SK-N-SH treated with all-trans-retinoic acid at 6 μM for 48 hours (cell line): ENCODE data around the gene GNA14.
A peak's percentile ranks its signal among the peaks of the same experiment; 100 is the strongest.
"Not testable (repeated sequence)": the region's sequence is repeated elsewhere in the genome, so short reads cannot be mapped to it uniquely, and the experiment has no call there.

Experiments
- ATAC-seq: fragments of 200-7000 bp; cut with Tn5 transposase; 3 replicates; pipeline ENCODE4 v1.9.1; 2020; ENCODE audit warnings: mild to moderate bottlenecking, moderate library complexity
- ARNTL ChIP-seq: fragments of 450-650 bp; formaldehyde crosslinking; IDR thresholded peaks from 2 replicates; pipeline ENCODE4 v1.5.0; 2020; ENCODE audit warnings: low read depth, mild to moderate bottlenecking, moderate library complexity, borderline replicate concordance
- BACH2 ChIP-seq: fragments of 250-450 bp; sonication (Bioruptor Pico); IDR thresholded peaks from 2 replicates; pipeline ENCODE4 v1.9.0; 2021; ENCODE audit warnings: mild to moderate bottlenecking, borderline replicate concordance
- CREB5 ChIP-seq: fragments of 250-450 bp; sonication (Bioruptor Pico); IDR thresholded peaks from 2 replicates; pipeline ENCODE4 v1.5.1; 2020; ENCODE audit warnings: low read depth, mild to moderate bottlenecking, moderate library complexity
- CSDC2 ChIP-seq: fragments of 250-450 bp; sonication (Bioruptor Pico); IDR thresholded peaks from 2 replicates; pipeline ENCODE4 v1.5.0; 2020; ENCODE audit warnings: mild to moderate bottlenecking, moderate library complexity
- CSRNP3 ChIP-seq: fragments of 250-450 bp; sonication (Bioruptor Pico); IDR thresholded peaks from 2 replicates; pipeline ENCODE4 v1.5.1; 2021; ENCODE audit warnings: mild to moderate bottlenecking, moderate library complexity
- ESRRG ChIP-seq: fragments of 250-450 bp; sonication (Bioruptor Pico); IDR thresholded peaks from 2 replicates; pipeline ENCODE4 v1.6.1; 2021; ENCODE audit warnings: mild to moderate bottlenecking
- GLIS3 ChIP-seq: fragments of 250-450 bp; sonication (Bioruptor Pico); IDR thresholded peaks from 2 replicates; pipeline ENCODE4 v1.5.0; 2020; ENCODE audit warnings: mild to moderate bottlenecking, moderate library complexity
- ISL1 ChIP-seq: fragments of 250-450 bp; sonication (Bioruptor Pico); IDR thresholded peaks from 2 replicates; pipeline ENCODE4 v2.1.2; 2022; ENCODE audit warnings: mild to moderate bottlenecking, moderate library complexity
- OSR1 ChIP-seq: fragments of 250-450 bp; sonication (Bioruptor Pico); IDR thresholded peaks from 2 replicates; pipeline ENCODE4 v1.8.0; 2022; ENCODE audit warnings: moderate library complexity, mild to moderate bottlenecking, inconsistent platforms
- PATZ1 ChIP-seq: fragments of 250-450 bp; sonication (Bioruptor Pico); IDR thresholded peaks from 2 replicates; pipeline ENCODE4 v1.8.0; 2020; ENCODE audit warnings: mild to moderate bottlenecking, moderate library complexity, borderline replicate concordance
- PPARA ChIP-seq: fragments of 250-450 bp; sonication (Bioruptor Pico); IDR thresholded peaks from 2 replicates; pipeline ENCODE4 v1.5.0; 2020; ENCODE audit warnings: mild to moderate bottlenecking, borderline replicate concordance
- RARB ChIP-seq: fragments of 250-450 bp; sonication (Bioruptor Pico); IDR thresholded peaks from 2 replicates; pipeline ENCODE4 v1.8.0; 2021; ENCODE audit warnings: mild to moderate bottlenecking, moderate library complexity
- SNAI2 ChIP-seq: fragments of 250-450 bp; sonication (Bioruptor Pico); IDR thresholded peaks from 2 replicates; pipeline ENCODE4 v1.5.0; 2020; ENCODE audit warnings: mild to moderate bottlenecking, moderate library complexity
- TCF4 ChIP-seq: fragments of 250-450 bp; sonication (Bioruptor Pico); IDR thresholded peaks from 2 replicates; pipeline ENCODE4 v1.8.0; 2021; ENCODE audit warnings: mild to moderate bottlenecking, moderate library complexity, borderline replicate concordance
- TOX ChIP-seq: fragments of 250-450 bp; sonication (Bioruptor Pico); IDR thresholded peaks from 2 replicates; pipeline ENCODE4 v1.8.0; 2021; ENCODE audit warnings: mild to moderate bottlenecking, moderate library complexity, borderline replicate concordance
- ZC3H10 ChIP-seq: fragments of 250-450 bp; sonication (Bioruptor Pico); IDR thresholded peaks from 2 replicates; pipeline ENCODE4 v1.5.1; 2021; ENCODE audit warnings: mild to moderate bottlenecking, moderate library complexity
- ZFP30 ChIP-seq: fragments of 450-650 bp; formaldehyde crosslinking; IDR thresholded peaks from 2 replicates; pipeline ENCODE4 v1.5.0; 2022; ENCODE audit warnings: mild to moderate bottlenecking, moderate library complexity
- ZNF565 ChIP-seq: fragments of 450-650 bp; formaldehyde crosslinking; conservative IDR thresholded peaks from 2 replicates; pipeline ENCODE4 v1.5.0; 2020; ENCODE audit warnings: low read depth, mild to moderate bottlenecking, moderate library complexity
- ZNF70 ChIP-seq: fragments of 450-650 bp; formaldehyde crosslinking; IDR thresholded peaks from 2 replicates; pipeline ENCODE4 v1.5.0; 2020; ENCODE audit warnings: mild to moderate bottlenecking, moderate library complexity
- ZNF8 ChIP-seq: fragments of 450-650 bp; formaldehyde crosslinking; IDR thresholded peaks from 2 replicates; pipeline ENCODE4 v1.5.0; 2020; ENCODE audit warnings: mild to moderate bottlenecking, moderate library complexity

The GNA14 gene

GRCh38 chr9:77632652-77633051, 15.5 kb downstream of the GNA14 start:
- no peak for ATAC-seq
- TF ChIP-seq CSRNP3 (no peak), TOX (CRISPR knock-in tag) (no peak), ZFP30 (CRISPR knock-in tag) (no peak), OSR1 (CRISPR knock-in tag) (no peak), PPARA (CRISPR knock-in tag) (no peak), ESRRG (no peak), RARB (CRISPR knock-in tag) (no peak), PATZ1 (CRISPR knock-in tag) (no peak), ZNF8 (CRISPR knock-in tag) (no peak), SNAI2 (CRISPR knock-in tag) (no peak), ISL1 (CRISPR knock-in tag) (no peak), ZC3H10 (no peak), TCF4 (CRISPR knock-in tag) (no peak), BACH2 (no peak), ARNTL (no peak), ZNF70 (CRISPR knock-in tag) (no peak)

GRCh38 chr9:77628864-77629263, 19.3 kb downstream of the GNA14 start:
- not testable (repeated sequence) for ATAC-seq

GRCh38 chr9:77616191-77616590, 31.9 kb downstream of the GNA14 start:
- TF ChIP-seq OSR1 (CRISPR knock-in tag) (no peak), ZFP30 (CRISPR knock-in tag) (no peak), CSRNP3 (no peak), TCF4 (CRISPR knock-in tag) (no peak)
- no peak for ATAC-seq

- TF ChIP-seq ZFP30 (CRISPR knock-in tag) (no peak), PPARA (CRISPR knock-in tag) (no peak), BACH2 (no peak), ISL1 (CRISPR knock-in tag) (no peak), TCF4 (CRISPR knock-in tag) (no peak), ZNF70 (CRISPR knock-in tag) (no peak), ZNF565 (no peak), ZNF8 (CRISPR knock-in tag) (no peak)
- ATAC-seq, result peak; percentile 49
Observed at GRCh38 chr9:77614645-77615044, 33.5 kb downstream of the GNA14 start.

GRCh38 chr9:77606526-77606925, 41.6 kb downstream of the GNA14 start:
- no peak for TF ChIP-seq CSDC2 (CRISPR knock-in tag)
- TF ChIP-seq CREB5 (CRISPR knock-in tag), result no peak
- TF ChIP-seq CSRNP3, result no peak
- TF ChIP-seq GLIS3 (CRISPR knock-in tag), result no peak
- TF ChIP-seq ESRRG, result no peak
- TF ChIP-seq PPARA (CRISPR knock-in tag), result no peak
- TF ChIP-seq ISL1 (CRISPR knock-in tag), result no peak
- TF ChIP-seq BACH2, result no peak
- no peak for TF ChIP-seq ZNF565
- TF ChIP-seq RARB (CRISPR knock-in tag), result no peak
- TF ChIP-seq, all 23 proteins: peak for 0

More at GRCh38 chr9:77606526-77606925, 41.6 kb downstream of the GNA14 start:
- ATAC-seq, result no peak
